T-helper 2 cell treated with Interferon-gamma antibody and Interleukin-4, amounts not matched to agents 5 μg/mL and 100 μg/mL, for 36 hours (primary cell): ENCODE measurements around the gene SH3PXD2A.
A peak's percentile ranks its signal among the peaks of the same experiment; 100 is the strongest.

ENCODE experiments used
- DNase-seq: peaks from one replicate; pipeline ENCODE4 v3.0.0; 2021; ENCODE audit warnings: low spot score
- H3K27ac Mint-ChIP-seq: one replicate; pipeline ENCODE4 v1.8.0; 2021; ENCODE audit warnings: mild to moderate bottlenecking, mixed read lengths
- H3K27me3 Mint-ChIP-seq: one replicate; pipeline ENCODE4 v1.8.0; 2021; ENCODE audit warnings: low read depth, mixed read lengths
- H3K36me3 Mint-ChIP-seq: one replicate; pipeline ENCODE4 v1.8.0; 2021; ENCODE audit warnings: low read depth, mixed read lengths
- H3K4me1 Mint-ChIP-seq: one replicate; pipeline ENCODE4 v1.8.0; 2021; ENCODE audit warnings: low read depth, mixed read lengths
- H3K4me3 Mint-ChIP-seq: one replicate; pipeline ENCODE4 v1.8.0; 2022; ENCODE audit warnings: mild to moderate bottlenecking, moderate library complexity, mixed read lengths
- H3K9me3 Mint-ChIP-seq: one replicate; pipeline ENCODE4 v1.8.0; 2021; ENCODE audit warnings: mixed read lengths

The SH3PXD2A gene

DNA sequence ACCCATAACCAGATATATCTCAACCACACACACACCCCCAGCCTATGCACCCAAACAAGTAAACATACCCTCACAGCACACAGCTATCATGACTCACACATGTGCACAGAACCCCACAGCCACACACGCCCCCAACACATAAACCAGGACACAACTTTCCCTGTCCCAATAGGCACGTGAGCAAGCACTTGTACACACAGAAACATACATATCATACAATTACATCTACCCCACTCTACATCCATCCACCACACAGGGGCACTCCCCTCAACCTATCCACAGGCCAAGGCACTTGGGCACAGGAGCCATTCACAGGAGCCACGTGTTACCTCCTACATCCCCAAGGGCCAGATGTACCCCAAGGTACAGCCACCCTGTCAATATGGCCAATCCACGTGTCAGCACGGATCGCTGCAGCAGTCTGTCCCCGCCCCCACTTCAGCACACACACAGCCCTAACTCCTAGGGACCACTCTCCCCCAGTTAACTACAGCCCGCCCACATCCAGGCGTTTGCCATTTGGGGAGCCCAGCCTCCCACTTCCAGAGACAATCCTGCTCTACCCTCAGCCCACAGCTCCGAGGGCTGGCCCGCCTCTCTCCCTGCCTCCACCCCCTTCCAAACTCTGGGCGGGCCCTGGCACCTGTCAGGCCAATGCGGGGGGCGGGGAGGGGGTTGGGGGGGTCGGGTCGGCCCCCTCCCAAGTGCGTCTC lies 163.5 kb downstream of the SH3PXD2A start:
- Mint-ChIP-seq H3K9me3 (no peaks in the 10 kb centered on the region), H3K36me3 (no peaks in the 10 kb centered on the region), H3K27me3 (no peaks in the 10 kb centered on the region), H3K4me3 (peak overlapping the region; percentile 6), H3K27ac (peak overlapping the region; percentile 27), H3K4me1 (peaks cover 34% of the 10 kb centered on the region)
- DNase-seq = peak; percentile 26

DNA sequence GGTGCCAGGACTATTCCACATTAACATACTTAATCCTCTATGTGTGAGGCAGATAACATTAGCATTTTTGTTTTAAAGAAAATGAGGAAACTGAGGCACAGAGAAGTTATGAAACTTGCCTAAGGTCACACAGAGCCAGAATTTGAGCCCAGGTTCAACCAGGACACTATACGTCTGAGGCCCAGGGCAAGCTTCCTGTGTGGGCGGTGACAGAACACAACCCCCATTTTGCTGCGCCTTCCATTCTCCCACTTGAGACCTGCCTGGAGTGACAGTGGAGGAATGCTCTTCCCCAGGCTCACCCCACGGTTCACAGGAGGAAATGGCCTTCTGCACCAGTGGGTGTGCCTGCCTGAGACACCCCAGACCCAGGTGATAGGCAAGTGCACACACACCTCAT lies 164.1 kb downstream of the SH3PXD2A start:
- no peaks in the 10 kb centered on the region for H3K36me3 Mint-ChIP-seq
- H3K9me3 Mint-ChIP-seq = no peaks in the 10 kb centered on the region
- H3K27ac Mint-ChIP-seq = peak overlapping the region; percentile 0
- no peak for DNase-seq
- peaks cover 30% of the 10 kb centered on the region for H3K4me1 Mint-ChIP-seq
- H3K27me3 Mint-ChIP-seq = no peaks in the 10 kb centered on the region
- peak overlapping the region; percentile 6 for H3K4me3 Mint-ChIP-seq

DNA sequence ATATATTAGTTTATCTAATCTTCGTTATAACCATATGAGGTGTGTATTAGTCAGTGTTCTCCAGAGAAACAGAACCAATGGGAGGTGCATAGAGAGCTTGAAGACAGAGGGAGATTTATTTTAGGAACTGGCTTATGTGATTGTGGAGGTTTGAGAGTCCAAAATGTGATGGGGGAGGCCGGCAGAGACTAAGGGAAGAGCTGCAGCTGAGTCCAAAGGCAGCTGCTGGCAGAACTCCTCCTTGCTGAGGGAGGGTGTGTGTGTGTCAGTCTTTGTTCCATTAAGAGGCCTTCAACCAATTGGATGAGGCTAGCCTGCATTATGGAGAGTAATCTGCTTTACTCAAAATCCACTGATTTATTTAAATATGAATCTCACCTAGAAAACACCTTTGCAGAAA lies 165.1 kb downstream of the SH3PXD2A start:
- Mint-ChIP-seq H3K9me3 (no peaks in the 10 kb centered on the region), H3K27me3 (no peaks in the 10 kb centered on the region), H3K36me3 (no peaks in the 10 kb centered on the region)

DNA sequence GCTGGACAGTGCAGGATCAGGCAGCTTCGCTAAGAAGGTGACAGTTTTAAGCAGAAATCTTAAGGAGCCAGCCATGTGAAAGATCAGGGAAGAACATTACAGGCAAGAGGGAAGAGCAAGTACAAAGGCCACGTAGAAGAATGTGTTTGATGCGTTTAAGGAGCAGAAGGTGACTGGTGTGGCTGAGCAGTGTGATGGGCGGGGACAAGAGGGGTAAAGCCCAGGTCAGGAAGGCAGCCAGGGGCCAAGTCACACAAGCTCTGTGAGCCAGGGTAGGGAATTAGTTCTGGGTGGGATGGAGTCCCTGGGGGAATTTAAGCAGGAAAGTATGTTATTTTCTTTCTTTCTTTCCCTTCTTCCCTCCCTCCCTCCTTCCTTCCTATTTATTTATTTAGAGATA lies 166.9 kb downstream of the SH3PXD2A start:
- no peaks in the 10 kb centered on the region for H3K9me3 Mint-ChIP-seq

More for the DNA sequence above, 165.1 kb downstream of the SH3PXD2A start:
- peaks cover 23% of the 10 kb centered on the region for H3K4me1 Mint-ChIP-seq
- DNase-seq = no peak
- H3K4me3 Mint-ChIP-seq = no peak overlapping the region
- no peak overlapping the region for H3K27ac Mint-ChIP-seq

DNA sequence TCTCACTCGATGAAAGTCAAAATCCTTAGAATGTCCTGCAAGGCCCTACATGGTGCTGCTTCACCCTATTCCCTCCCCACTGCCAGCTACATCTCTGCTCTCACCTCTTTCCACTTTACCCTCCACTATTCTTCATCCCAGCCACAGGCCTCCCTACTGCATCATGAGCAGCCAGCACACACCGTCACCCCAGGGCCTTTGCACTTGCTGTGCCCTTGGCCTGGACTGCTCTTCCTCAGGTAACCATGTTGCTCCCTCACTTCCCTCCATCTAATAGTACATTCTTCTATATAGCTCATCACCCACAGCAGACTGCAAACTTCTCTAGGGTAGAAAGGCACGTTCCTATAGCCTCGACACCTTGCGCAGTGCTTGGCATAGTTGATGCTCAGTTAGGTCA lies 167.7 kb downstream of the SH3PXD2A start:
- Mint-ChIP-seq H3K27me3 (no peaks in the 10 kb centered on the region), H3K4me3 (no peak overlapping the region), H3K9me3 (no peaks in the 10 kb centered on the region), H3K4me1 (peaks cover 15% of the 10 kb centered on the region), H3K36me3 (peaks cover 2% of the 10 kb centered on the region), H3K27ac (no peak overlapping the region)
- no peak for DNase-seq

More for the DNA sequence above, 166.9 kb downstream of the SH3PXD2A start:
- H3K27me3 Mint-ChIP-seq = no peaks in the 10 kb centered on the region
- peaks cover 16% of the 10 kb centered on the region for H3K4me1 Mint-ChIP-seq
- no peak for DNase-seq
- H3K27ac Mint-ChIP-seq = no peak overlapping the region
- H3K36me3 Mint-ChIP-seq = no peaks in the 10 kb centered on the region
- H3K4me3 Mint-ChIP-seq = no peak overlapping the region

DNA sequence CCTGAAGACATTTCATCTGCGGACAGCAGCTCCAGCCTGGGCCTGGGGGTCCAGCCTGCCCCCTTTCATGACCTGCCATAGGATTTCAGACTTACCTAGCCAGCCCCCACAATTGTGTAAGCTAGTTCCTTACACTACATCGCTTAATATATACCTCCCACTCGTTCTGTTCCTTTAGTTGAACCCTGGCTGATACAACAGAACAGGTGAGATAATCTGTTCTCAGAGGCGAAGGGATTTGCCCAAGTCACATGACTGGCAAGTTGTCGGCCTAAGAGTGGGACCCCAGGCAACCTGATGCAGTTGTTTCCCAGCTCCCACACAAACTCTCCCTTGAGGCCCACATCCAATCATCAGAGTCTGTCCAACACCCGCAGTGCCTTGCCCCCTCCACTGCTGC lies 168.2 kb downstream of the SH3PXD2A start:
- no peak overlapping the region for H3K4me3 Mint-ChIP-seq
- no peaks in the 10 kb centered on the region for H3K9me3 Mint-ChIP-seq
- no peak for DNase-seq
- H3K4me1 Mint-ChIP-seq = peaks cover 15% of the 10 kb centered on the region
- no peak overlapping the region for H3K27ac Mint-ChIP-seq
- no peaks in the 10 kb centered on the region for H3K27me3 Mint-ChIP-seq
- H3K36me3 Mint-ChIP-seq = peaks cover 2% of the 10 kb centered on the region

DNA sequence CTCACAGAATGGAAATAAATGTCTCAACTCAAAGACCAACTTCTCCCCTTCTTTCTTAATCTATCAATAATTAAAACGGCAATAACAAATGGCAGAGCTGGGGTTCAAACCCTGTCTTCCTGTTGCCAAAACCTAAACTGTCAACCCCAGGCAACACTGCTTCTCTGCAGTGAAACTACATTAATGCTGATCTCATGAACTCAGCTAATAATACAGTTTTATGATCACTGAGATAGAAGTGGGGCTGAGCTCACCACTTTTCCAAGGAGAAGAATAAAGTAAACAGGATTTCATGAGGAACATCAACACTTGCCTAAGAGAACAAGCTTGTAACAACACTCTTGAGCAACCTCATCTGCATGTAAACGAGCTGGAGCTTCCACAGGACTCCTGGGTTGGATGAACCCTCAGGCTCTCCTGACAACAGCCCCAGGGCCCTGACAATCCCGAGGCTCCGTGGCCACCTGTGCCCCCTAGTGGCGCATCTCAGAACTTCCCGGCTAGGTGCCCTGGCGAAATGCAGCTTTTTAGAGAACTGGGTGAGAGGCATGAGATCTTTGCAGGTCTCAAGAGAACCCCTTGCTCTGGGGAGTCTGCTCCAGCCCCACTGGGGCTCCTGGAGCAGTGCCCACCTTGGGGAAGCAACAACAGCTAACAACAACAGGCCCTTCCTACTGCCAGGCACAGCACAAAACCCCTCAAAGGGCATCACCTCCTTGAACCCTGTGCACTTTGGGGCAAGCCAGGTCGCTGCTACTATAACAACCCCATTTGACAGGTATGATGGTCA lies 169.3 kb downstream of the SH3PXD2A start:
- DNase-seq = peak; percentile 57
- H3K36me3 Mint-ChIP-seq = peaks cover 2% of the 10 kb centered on the region
- peaks cover 6% of the 10 kb centered on the region for H3K4me1 Mint-ChIP-seq
- H3K27me3 Mint-ChIP-seq = no peaks in the 10 kb centered on the region
- H3K9me3 Mint-ChIP-seq = no peaks in the 10 kb centered on the region
- H3K4me3 Mint-ChIP-seq = no peak overlapping the region
- no peak overlapping the region for H3K27ac Mint-ChIP-seq

DNA sequence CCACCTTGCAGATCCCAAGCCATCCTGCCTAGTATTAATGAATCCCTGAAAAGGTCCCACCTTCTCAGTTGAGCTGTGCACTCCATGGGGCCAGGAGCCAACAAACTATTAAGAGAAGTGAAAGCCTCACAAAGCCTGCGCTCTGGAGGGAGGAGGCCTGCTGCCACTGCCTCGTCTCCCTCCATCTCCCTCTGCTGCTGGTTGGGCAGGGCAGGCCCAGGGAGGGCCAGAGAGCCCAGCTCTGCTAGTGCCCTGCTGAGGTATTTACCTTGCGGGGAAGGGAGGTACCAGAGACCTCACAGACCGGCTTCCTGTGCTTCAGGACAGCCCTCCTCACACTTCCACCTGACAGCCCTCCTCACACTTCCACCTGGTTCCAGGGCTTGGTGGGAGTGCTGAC lies 171.5 kb downstream of the SH3PXD2A start:
- H3K27ac Mint-ChIP-seq = no peak overlapping the region
- DNase-seq = no peak
- H3K4me3 Mint-ChIP-seq = no peak overlapping the region
- peaks cover 5% of the 10 kb centered on the region for H3K4me1 Mint-ChIP-seq
- peaks cover 2% of the 10 kb centered on the region for H3K36me3 Mint-ChIP-seq
- no peaks in the 10 kb centered on the region for H3K9me3 Mint-ChIP-seq
- H3K27me3 Mint-ChIP-seq = no peaks in the 10 kb centered on the region

DNA sequence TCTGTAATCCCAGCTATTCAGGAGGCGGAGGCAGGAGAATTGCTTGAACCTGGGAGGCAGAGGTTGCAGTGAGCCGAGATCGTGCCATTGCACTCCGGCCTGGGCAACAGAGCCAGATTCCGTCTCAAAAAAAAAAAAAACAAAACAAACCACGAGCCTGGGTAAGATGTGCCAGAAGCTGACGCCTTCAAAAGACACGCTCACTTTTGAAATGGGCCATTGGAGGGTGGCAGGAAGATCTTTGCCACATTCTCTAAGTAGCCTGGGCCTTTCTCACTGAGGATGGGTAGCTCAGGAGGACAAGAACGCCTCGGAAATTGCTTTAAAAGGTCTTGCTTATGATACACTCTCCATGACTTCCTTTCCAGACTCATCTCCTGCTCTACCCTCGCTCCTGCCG lies 172.7 kb downstream of the SH3PXD2A start:
- no peak overlapping the region for H3K4me3 Mint-ChIP-seq
- H3K27ac Mint-ChIP-seq = no peak overlapping the region
- H3K27me3 Mint-ChIP-seq = no peaks in the 10 kb centered on the region
- DNase-seq = no peak
- H3K4me1 Mint-ChIP-seq = peaks cover 13% of the 10 kb centered on the region
- peaks cover 2% of the 10 kb centered on the region for H3K36me3 Mint-ChIP-seq
- no peaks in the 10 kb centered on the region for H3K9me3 Mint-ChIP-seq

DNA sequence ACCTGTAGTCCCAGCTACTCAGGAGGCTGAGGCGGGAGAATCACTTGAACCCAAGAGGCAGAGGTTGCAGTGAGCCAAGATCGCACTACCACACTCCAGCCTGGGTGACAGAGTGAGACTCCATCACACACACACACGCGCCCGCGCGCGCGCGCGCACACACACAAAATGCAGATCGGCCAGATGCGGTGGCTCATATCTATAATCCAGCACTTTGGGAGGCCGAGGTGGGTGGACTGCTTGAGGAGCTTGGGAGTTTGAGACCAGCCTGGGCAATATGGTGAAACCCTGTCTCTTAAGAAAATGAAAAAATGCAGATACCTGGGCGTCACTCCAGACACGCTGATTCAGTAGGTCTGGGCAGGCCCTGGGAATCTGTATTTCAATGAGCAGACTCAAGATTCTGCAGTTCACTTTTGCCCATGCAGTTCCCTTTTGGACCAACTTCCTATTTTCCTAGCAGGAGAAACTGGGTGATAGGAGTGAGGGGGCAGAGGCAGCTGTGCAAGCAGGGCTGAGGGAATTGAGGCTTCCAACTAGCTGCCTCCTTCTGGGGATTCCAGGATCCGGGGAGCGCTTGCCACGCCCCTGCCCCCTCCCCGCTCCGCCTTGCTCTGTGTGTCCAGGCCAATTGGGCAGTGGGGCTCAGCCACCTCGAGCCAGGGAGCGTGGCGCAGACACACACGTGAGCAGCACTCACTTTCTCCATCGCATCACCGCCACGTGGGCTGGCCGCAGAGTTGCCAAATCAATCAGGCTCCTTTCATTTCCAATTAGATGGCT lies 173.6 kb downstream of the SH3PXD2A start:
- no peak for DNase-seq
- Mint-ChIP-seq H3K36me3 (peaks cover 2% of the 10 kb centered on the region), H3K9me3 (no peaks in the 10 kb centered on the region), H3K4me3 (no peak overlapping the region), H3K4me1 (peaks cover 19% of the 10 kb centered on the region), H3K27ac (no peak overlapping the region), H3K27me3 (no peaks in the 10 kb centered on the region)

DNA sequence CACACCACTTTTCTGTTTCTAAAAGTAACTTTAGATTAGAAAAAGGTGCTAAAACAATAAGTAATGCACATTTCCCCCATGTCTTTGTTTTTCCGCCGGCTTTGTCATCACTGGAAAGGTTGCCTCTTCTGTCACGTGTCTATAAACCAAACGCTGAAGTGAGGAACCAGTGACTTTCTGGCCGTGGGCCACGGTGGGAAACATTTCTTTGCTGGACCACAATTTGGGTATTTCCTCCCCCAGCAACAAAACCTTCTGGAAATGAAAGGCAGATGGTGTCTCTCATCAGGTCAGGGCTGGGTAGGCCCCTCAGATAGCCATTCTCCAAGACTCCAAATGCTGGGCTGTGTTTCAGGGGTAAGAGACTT lies 174.5 kb downstream of the SH3PXD2A start:
- no peak overlapping the region for H3K4me3 Mint-ChIP-seq
- H3K27me3 Mint-ChIP-seq = no peaks in the 10 kb centered on the region
- DNase-seq = no peak
- H3K9me3 Mint-ChIP-seq = no peaks in the 10 kb centered on the region
- H3K27ac Mint-ChIP-seq = no peak overlapping the region
- H3K36me3 Mint-ChIP-seq = peaks cover 2% of the 10 kb centered on the region
- peaks cover 17% of the 10 kb centered on the region for H3K4me1 Mint-ChIP-seq

DNA sequence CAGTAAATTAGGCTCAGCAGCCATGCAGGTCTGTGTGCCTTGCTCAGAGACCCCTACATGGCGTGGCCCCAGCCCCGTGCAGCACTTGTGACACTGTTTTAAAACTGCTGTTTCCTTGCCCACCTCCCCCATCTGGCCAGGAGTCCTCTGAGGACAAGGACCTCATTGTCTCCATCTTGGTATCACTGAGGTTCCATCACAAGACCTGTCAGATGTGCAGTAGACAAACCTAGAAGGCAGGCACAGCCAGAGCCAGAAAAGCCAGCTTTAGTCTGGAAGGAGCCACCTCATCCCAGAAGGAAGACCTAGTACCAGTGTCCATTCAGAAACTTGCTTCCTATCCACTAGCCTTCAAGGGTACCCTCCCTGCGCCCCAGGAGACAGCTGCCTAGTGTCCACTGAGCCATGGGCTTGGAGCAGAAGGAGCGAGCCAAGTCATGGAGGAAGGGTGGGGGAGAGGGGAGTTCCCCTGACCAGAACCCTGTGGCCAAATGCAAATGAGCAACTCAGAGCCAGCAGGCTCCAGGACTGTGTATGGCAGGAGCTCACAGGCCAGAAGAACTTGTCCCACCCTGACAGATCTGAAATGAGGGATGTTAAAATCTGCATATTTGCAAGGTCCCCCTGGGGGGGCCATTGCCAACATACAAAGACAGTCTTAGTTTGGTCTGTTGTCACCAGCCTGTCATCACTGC lies 176.1 kb downstream of the SH3PXD2A start:
- no peak for DNase-seq
- no peaks in the 10 kb centered on the region for H3K9me3 Mint-ChIP-seq
- no peak overlapping the region for H3K4me3 Mint-ChIP-seq
- no peak overlapping the region for H3K27ac Mint-ChIP-seq
- no peaks in the 10 kb centered on the region for H3K27me3 Mint-ChIP-seq
- H3K4me1 Mint-ChIP-seq = peaks cover 17% of the 10 kb centered on the region
- peaks cover 2% of the 10 kb centered on the region for H3K36me3 Mint-ChIP-seq

DNA sequence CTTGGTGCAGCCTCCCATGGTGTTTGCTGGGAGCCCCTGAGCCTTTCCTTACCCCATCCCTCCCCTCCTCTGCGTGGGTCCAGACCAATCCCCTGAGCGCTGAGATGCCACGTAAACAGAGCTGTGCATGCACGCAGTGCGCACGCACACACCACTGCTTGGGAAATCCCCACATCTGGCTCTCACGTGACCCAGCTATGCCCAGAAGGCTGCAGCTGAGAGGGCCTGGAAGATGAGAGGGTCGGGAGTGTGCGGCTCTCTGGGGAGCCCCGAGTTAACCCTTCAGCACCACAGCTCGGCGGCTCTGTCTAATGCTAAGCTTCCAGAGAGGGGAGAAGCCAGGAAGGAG lies 177.2 kb downstream of the SH3PXD2A start:
- peaks cover 2% of the 10 kb centered on the region for H3K36me3 Mint-ChIP-seq
- peaks cover 17% of the 10 kb centered on the region for H3K4me1 Mint-ChIP-seq
- peak; percentile 83 for DNase-seq
- H3K27ac Mint-ChIP-seq = peak overlapping the region; percentile 94
- H3K4me3 Mint-ChIP-seq = peak overlapping the region; percentile 85
- no peaks in the 10 kb centered on the region for H3K9me3 Mint-ChIP-seq
- no peaks in the 10 kb centered on the region for H3K27me3 Mint-ChIP-seq
